GM12878 (cell line): ENCODE results near the gene HJURP. TPM values are rescaled to one million over a fixed set of nuclear protein-coding genes. Genes with fewer than 3 reads are reported as not detected.

ENCODE experiments used
- ATAC-seq: fragments of 200-7000 bp; cut with Tn5 transposase; 3 replicates; pipeline ENCODE4 v1.9.1; 2020; ENCODE audit warnings: mild to moderate bottlenecking, moderate library complexity
- BruUV-seq: library from RNA; stranded (reverse); fragments of 400-500 nt; replicated peaks from 2 replicates; lab custom pipeline; 2021; lab: Mats Ljungman, UMichigan
- CTCF ChIA-PET: fragments of 300-600 bp; sonication (Branson Sonifier 250); formaldehyde crosslinking; extraction: SDS; loops from one replicate; lab custom pipeline; 2021; ENCODE audit warnings: inconsistent platforms; lab: Yijun Ruan, JAX
- POLR2A ChIA-PET: fragments of 350-600 bp; formaldehyde crosslinking; extraction: SDS; loops from one replicate; lab custom pipeline; 2021; ENCODE audit warnings: inconsistent platforms; lab: Charles Lee
- RAD21 ChIA-PET: fragments of 300-600 bp; sonication (Branson Sonifier 250); formaldehyde crosslinking; loops from one replicate; lab custom pipeline; 2023; ENCODE audit warnings: antibody characterized with exemption; ENCODE audit not compliant: unreplicated experiment; lab: Charles Lee
- SMC1A ChIA-PET: fragments of 300-600 bp; sonication (Branson Sonifier 250); formaldehyde crosslinking; loops from one replicate; lab custom pipeline; 2023; ENCODE audit not compliant: unreplicated experiment, uncharacterized antibody; lab: Charles Lee
- DNase-seq: peaks from one replicate; pipeline ENCODE4 v3.0.0-alpha.2; 2011; ENCODE audit warnings: low read depth, low spot score
- FAIRE-seq: peaks from 3 replicates; lab custom pipeline; 2011; peaks lifted over from hg19 to GRCh38; lab: Jason Lieb, UNC
- H2AFZ ChIP-seq: 2 replicates; pipeline ENCODE4 v1.6.0; 2011; ENCODE audit warnings: low read depth, low read length, control low read depth; ENCODE audit not compliant: control insufficient read depth
- H3K27ac ChIP-seq: 2 replicates; pipeline ENCODE4 v1.5.1; 2011; ENCODE audit warnings: control low read depth; ENCODE audit not compliant: control insufficient read depth, insufficient read depth
- H3K27me3 ChIP-seq, 2 experiments: replicated peaks in 1 of 2; 2 replicates each; pipeline versions ENCODE4 v1.6.0 to v1.6.1; 2011; ENCODE audit warnings: low read length in 1 of 2; ENCODE audit not compliant: control insufficient read depth in 2 of 2, insufficient read depth in 2 of 2
- H3K36me3 ChIP-seq, 2 experiments: 2 replicates each; pipeline ENCODE4 v1.5.1; 2011; ENCODE audit warnings: low read length in 1 of 2; ENCODE audit not compliant: control insufficient read depth in 2 of 2, insufficient read depth in 2 of 2
- H3K4me1 ChIP-seq: 2 replicates; pipeline ENCODE4 v1.6.1; 2011; ENCODE audit warnings: mild to moderate bottlenecking, low read length, moderate library complexity, mixed read lengths; ENCODE audit not compliant: control insufficient read depth, insufficient read depth
- H3K4me2 ChIP-seq: 2 replicates; pipeline ENCODE4 v1.6.0; 2011; ENCODE audit warnings: control low read depth; ENCODE audit not compliant: control insufficient read depth, insufficient read depth
- H3K4me3 ChIP-seq: fragments of 200-600 bp; sonication (generic); 2 replicates; pipeline ENCODE4 v1.5.1; 2016
- H3K79me2 ChIP-seq: 2 replicates; pipeline ENCODE4 v1.6.0; 2011; ENCODE audit warnings: low read length; ENCODE audit not compliant: control insufficient read depth, insufficient read depth
- H3K9ac ChIP-seq: 2 replicates; pipeline ENCODE4 v1.8.0; 2011; ENCODE audit warnings: low read length, control low read depth, mixed read lengths; ENCODE audit not compliant: control insufficient read depth, insufficient read depth
- H3K9me3 ChIP-seq: replicated peaks from 3 replicates; pipeline ENCODE4 v1.5.1; 2011; ENCODE audit warnings: mild to moderate bottlenecking, low read length; ENCODE audit not compliant: control insufficient read depth, insufficient read depth
- H4K20me1 ChIP-seq: 2 replicates; pipeline ENCODE4 v1.6.0; 2011; ENCODE audit not compliant: control insufficient read depth, insufficient read depth
- ETV6 ChIP-seq, 2 experiments: fragments of 450-650 bp in 1 of 2; IDR thresholded peaks in 1 of 2; conservative IDR thresholded peaks in 1 of 2; 2 replicates each; pipeline ENCODE4 v1.6.1; 2014; ENCODE audit warnings: antibody characterized with exemption in 1 of 2, borderline replicate concordance in 1 of 2, low read depth in 1 of 2, mild to moderate bottlenecking in 1 of 2, moderate library complexity in 1 of 2
- HDGF ChIP-seq: fragments of 450-650 bp; IDR thresholded peaks from 2 replicates; pipeline ENCODE4 v1.6.1; 2016; ENCODE audit warnings: antibody characterized with exemption
- IKZF1 ChIP-seq: fragments of 450-650 bp; conservative IDR thresholded peaks from 2 replicates; pipeline ENCODE4 v1.6.1; 2017; ENCODE audit warnings: antibody characterized with exemption, mild to moderate bottlenecking
- MEF2B ChIP-seq: fragments of 450-650 bp; IDR thresholded peaks from 2 replicates; pipeline ENCODE4 v1.6.1; 2018; ENCODE audit warnings: mild to moderate bottlenecking, moderate library complexity; ENCODE audit not compliant: partially characterized antibody, poor library complexity, severe bottlenecking
- NFYB ChIP-seq: IDR thresholded peaks from 2 replicates; pipeline ENCODE4 v1.6.1; 2011; ENCODE audit warnings: low read depth, mild to moderate bottlenecking, low read length, improper control_type of control experiment, moderate library complexity; ENCODE audit not compliant: insufficient read depth
- NR2C1 ChIP-seq: fragments of 450-650 bp; IDR thresholded peaks from 2 replicates; pipeline ENCODE4 v1.6.1; 2017; ENCODE audit warnings: antibody characterized with exemption, mild to moderate bottlenecking, moderate library complexity
- PML ChIP-seq: IDR thresholded peaks from 2 replicates; pipeline ENCODE4 v1.6.1; 2012; ENCODE audit warnings: low read length, inconsistent platforms
- RCOR1 ChIP-seq: conservative IDR thresholded peaks from 2 replicates; pipeline ENCODE4 v1.6.1; 2012; ENCODE audit warnings: low read depth, low read length, improper control_type of control experiment
- WGBS: methylation state at CpG from one replicate; pipeline ENCODE4 v1.1.6; 2016; ENCODE audit warnings: low lambda C conversion rate; ENCODE audit not compliant: insufficient replicate concordance, insufficient coverage; ENCODE audit errors: missing lambda C conversion rate; 5-methylcytosine and 5-hydroxymethylcytosine counted together
- in situ Hi-C: fragments of 300-500 bp; cut with MboI; formaldehyde crosslinking; loops from 9 replicates; pipeline ENCODE4 v1.14.3; 2018; ENCODE audit warnings: mixed read lengths
- intact Hi-C: fragments of 100-400 bp; cut with micrococcal nuclease; formaldehyde crosslinking; loops from one replicate; pipeline ENCODE4 v1.14.2; 2022; ENCODE audit not compliant: unreplicated experiment
- polyA plus RNA-seq, 11 experiments: library from polyadenylated mRNA; depleted of rRNA in 4 of 11; unstranded in 6 of 11; stranded (reverse) in 5 of 11; fragments of >200 nt; fragmentation: Nextera tagmentation in 4 of 11; fragmentation: Illumina TruSeq in 1 of 11; extraction: Ambion mirVana in 4 of 11; extraction: Trizol in 1 of 11; gene quantifications; 1 replicate in 1 of 11; 2 replicates in 10 of 11; pipeline versions ENCODE4 v1.2.1 to v1.2.3, GENCODE V29; 2011 to 2016; ENCODE audit warnings: inconsistent platforms in 2 of 11, missing spikeins in 2 of 11, low read depth in 1 of 11
- total RNA-seq, 4 experiments: library from RNA; depleted of rRNA in 3 of 4; stranded (reverse); fragments of >200 nt in 3 of 4; fragmentation: Illumina TruSeq in 1 of 4; extraction: Trizol in 1 of 4; gene quantifications; 2 replicates each; pipeline versions ENCODE4 v1.2.1 to v1.2.3, GENCODE V29; 2013 to 2021
- TF ChIP-seq, protein P1 (sequence below): fragments of 150-350 bp; IDR thresholded peaks from 2 replicates; pipeline ENCODE4 v1.6.1; 2014; ENCODE audit warnings: mild to moderate bottlenecking, low read depth, low read length
- TF ChIP-seq, protein P2 (sequence below): fragments of 450-650 bp; formaldehyde crosslinking; IDR thresholded peaks from 2 replicates; pipeline ENCODE4 v1.4.0; 2020; ENCODE audit warnings: mild to moderate bottlenecking, moderate library complexity
- TF ChIP-seq, protein P3 (sequence below): IDR thresholded peaks from 2 replicates; pipeline ENCODE4 v1.6.1; 2011; ENCODE audit warnings: low read depth, low read length, improper control_type of control experiment, borderline replicate concordance

HJURP gene
- total and polyA plus RNA-seq, 10 of the 15 experiments (the other 5 are each of a cell fraction or from before 2014, with no cell fraction given): 12.7 to 68.9 (median 44.4) TPM

DNA sequence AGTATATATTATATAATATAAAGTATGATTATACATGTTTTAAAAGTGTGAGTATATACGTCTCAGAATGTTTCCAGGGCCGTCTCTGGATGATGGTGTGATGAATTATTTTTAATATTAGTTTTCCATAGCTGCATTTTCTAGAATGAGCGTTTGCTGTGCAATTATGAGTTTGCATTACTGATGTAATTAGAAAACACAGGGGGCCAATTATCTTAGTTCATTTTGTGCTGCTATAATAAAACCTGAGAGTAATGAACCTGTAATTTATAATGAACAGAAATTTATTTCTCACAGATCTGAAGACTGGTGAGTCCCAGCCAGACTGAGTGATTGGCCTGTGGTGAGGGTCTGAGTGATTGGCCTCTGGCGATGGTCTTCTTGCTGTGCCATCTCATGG is 4.0 kb upstream of the HJURP start:
- BruUV-seq: no TSS peak
- 27% methylated on average over 4 of the region's 4 CpGs for WGBS
- CTCF ChIA-PET: interaction anchor here (0.7 to 2.0 kb wide), 11 partner anchors 8 to 465 kb away, joined by 3 to 11 read pairs (median 3); no protein-coding TSS in a partner anchor

More for the DNA sequence above, 4.0 kb upstream of the HJURP start:
- in situ Hi-C loops (no loop called here), intact Hi-C loops (no loop called here)
- ChIA-PET RAD21 (no interaction called here), POLR2A (no interaction called here), SMC1A (interaction anchor here (0.6 kb wide), 1 partner anchor 90 kb away, joined by 3 read pairs; no protein-coding TSS in a partner anchor)
- FAIRE-seq: no peak
- H2AFZ ChIP-seq: no peak overlapping the region
- ATAC-seq: no peak
- no peaks in the 10 kb centered on the region for H3K4me1 ChIP-seq
- no peak overlapping the region for H3K27ac ChIP-seq
- no peak overlapping the region for H3K9ac ChIP-seq
- H3K4me3 ChIP-seq: no peak overlapping the region
- no peaks in the 10 kb centered on the region for H3K36me3 ChIP-seq
- peaks cover 10% of the 10 kb centered on the region for H3K79me2 ChIP-seq
- H4K20me1 ChIP-seq: no peaks in the 10 kb centered on the region
- TF ChIP-seq NFYB (no peak), ETV6 (conservative IDR thresholded peaks at IDR 0.05 in 1 of 2, IDR thresholded peaks at IDR 0.05 in 1 of 2; ENCODE audit: borderline replicate concordance in 1 of 2, low read depth in 1 of 2) (no peak), IKZF1 (no peak), HDGF (no peak), PML (no peak), MEF2B (no peak), RCOR1 (no peak), NR2C1 (no peak)
- TF ChIP-seq, protein P1, sequence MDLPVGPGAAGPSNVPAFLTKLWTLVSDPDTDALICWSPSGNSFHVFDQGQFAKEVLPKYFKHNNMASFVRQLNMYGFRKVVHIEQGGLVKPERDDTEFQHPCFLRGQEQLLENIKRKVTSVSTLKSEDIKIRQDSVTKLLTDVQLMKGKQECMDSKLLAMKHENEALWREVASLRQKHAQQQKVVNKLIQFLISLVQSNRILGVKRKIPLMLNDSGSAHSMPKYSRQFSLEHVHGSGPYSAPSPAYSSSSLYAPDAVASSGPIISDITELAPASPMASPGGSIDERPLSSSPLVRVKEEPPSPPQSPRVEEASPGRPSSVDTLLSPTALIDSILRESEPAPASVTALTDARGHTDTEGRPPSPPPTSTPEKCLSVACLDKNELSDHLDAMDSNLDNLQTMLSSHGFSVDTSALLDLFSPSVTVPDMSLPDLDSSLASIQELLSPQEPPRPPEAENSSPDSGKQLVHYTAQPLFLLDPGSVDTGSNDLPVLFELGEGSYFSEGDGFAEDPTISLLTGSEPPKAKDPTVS: no peak
- TF ChIP-seq, protein P2, sequence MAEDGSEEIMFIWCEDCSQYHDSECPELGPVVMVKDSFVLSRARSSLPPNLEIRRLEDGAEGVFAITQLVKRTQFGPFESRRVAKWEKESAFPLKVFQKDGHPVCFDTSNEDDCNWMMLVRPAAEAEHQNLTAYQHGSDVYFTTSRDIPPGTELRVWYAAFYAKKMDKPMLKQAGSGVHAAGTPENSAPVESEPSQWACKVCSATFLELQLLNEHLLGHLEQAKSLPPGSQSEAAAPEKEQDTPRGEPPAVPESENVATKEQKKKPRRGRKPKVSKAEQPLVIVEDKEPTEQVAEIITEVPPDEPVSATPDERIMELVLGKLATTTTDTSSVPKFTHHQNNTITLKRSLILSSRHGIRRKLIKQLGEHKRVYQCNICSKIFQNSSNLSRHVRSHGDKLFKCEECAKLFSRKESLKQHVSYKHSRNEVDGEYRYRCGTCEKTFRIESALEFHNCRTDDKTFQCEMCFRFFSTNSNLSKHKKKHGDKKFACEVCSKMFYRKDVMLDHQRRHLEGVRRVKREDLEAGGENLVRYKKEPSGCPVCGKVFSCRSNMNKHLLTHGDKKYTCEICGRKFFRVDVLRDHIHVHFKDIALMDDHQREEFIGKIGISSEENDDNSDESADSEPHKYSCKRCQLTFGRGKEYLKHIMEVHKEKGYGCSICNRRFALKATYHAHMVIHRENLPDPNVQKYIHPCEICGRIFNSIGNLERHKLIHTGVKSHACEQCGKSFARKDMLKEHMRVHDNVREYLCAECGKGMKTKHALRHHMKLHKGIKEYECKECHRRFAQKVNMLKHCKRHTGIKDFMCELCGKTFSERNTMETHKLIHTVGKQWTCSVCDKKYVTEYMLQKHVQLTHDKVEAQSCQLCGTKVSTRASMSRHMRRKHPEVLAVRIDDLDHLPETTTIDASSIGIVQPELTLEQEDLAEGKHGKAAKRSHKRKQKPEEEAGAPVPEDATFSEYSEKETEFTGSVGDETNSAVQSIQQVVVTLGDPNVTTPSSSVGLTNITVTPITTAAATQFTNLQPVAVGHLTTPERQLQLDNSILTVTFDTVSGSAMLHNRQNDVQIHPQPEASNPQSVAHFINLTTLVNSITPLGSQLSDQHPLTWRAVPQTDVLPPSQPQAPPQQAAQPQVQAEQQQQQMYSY (CRISPR knock-in tag): no peak
- TF ChIP-seq, protein P3, sequence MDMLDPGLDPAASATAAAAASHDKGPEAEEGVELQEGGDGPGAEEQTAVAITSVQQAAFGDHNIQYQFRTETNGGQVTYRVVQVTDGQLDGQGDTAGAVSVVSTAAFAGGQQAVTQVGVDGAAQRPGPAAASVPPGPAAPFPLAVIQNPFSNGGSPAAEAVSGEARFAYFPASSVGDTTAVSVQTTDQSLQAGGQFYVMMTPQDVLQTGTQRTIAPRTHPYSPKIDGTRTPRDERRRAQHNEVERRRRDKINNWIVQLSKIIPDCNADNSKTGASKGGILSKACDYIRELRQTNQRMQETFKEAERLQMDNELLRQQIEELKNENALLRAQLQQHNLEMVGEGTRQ: no peak
- H3K27me3 ChIP-seq: no peaks in the 10 kb centered on the region
- no peaks in the 10 kb centered on the region for H3K9me3 ChIP-seq
- H3K4me2 ChIP-seq: no peak overlapping the region
- DNase-seq: no peak
